ENCODE results near the gene TSC22D3.
A peak's percentile ranks its signal among the peaks of the same experiment; 100 is the strongest.

Gene TSC22D3

GRCh38 chrX:107775000-107775733 lies 420 bp downstream of the TSC22D3 start:
- Histone ChIP-seq H3K9ac (ENCODE audit: low read depth, low read length) (no peak overlapping the region), H3K4me1 (ENCODE audit: control insufficient read depth, insufficient read depth, low read length) (peaks cover 18% of the 10 kb centered on the region), H3K9me3 (ENCODE audit: control insufficient read depth, insufficient read depth, low read length) (no peaks in the 10 kb centered on the region), H3K4me3 (ENCODE audit: low read depth, low read length) (peak overlapping the region; percentile 60), H3K27me3 (ENCODE audit: control insufficient read depth, insufficient read depth, low read length) (peaks cover 43% of the 10 kb centered on the region), H3K36me3 (ENCODE audit: control insufficient read depth, insufficient read depth, low read length) (no peaks in the 10 kb centered on the region)

DNA sequence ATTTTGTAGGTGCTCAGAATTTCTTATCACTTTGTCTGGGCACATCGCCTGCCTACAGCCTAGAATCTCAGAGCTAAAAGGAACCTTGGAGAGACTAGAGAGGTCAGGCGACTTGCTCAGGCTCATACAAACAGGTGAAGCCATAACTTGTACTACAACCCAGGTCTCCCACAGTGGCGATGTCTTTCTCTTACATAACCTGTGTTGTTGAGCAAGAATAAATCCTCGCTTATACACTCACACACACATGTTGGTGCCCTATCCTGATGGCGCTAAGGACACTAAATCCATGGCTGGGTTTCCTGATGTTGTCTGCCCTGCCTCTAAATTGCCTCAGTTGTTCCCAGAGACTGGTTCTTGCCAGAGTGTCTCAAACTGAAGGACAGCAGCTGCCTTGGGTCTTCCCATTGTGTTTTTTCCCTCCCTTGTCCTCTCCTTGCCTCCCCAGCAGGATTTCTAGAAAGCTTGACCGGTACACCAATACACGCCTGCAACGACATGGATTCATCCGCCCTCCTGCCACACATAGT lies 1.6 kb downstream of the TSC22D3 start:
- no peaks in the 10 kb centered on the region for H3K9me3 ChIP-seq (ENCODE audit: control insufficient read depth, insufficient read depth, low read length)
- H3K27me3 ChIP-seq (ENCODE audit: control insufficient read depth, insufficient read depth, low read length), result peaks cover 43% of the 10 kb centered on the region
- no peak overlapping the region for H3K9ac ChIP-seq (ENCODE audit: low read depth, low read length)
- peak overlapping the region; percentile 4 for H3K4me3 ChIP-seq (ENCODE audit: low read depth, low read length)
- H3K36me3 ChIP-seq (ENCODE audit: control insufficient read depth, insufficient read depth, low read length), result no peaks in the 10 kb centered on the region
- peaks cover 18% of the 10 kb centered on the region for H3K4me1 ChIP-seq (ENCODE audit: control insufficient read depth, insufficient read depth, low read length)

- H3K9ac ChIP-seq (ENCODE audit: low read depth, low read length), result no peak overlapping the region
- peaks cover 18% of the 10 kb centered on the region for H3K4me1 ChIP-seq (ENCODE audit: control insufficient read depth, insufficient read depth, low read length)
- no peaks in the 10 kb centered on the region for H3K36me3 ChIP-seq (ENCODE audit: control insufficient read depth, insufficient read depth, low read length)
- H3K27me3 ChIP-seq (ENCODE audit: control insufficient read depth, insufficient read depth, low read length), result peaks cover 43% of the 10 kb centered on the region
- H3K4me3 ChIP-seq (ENCODE audit: low read depth, low read length), result peak overlapping the region; percentile 16
- H3K9me3 ChIP-seq (ENCODE audit: control insufficient read depth, insufficient read depth, low read length), result no peaks in the 10 kb centered on the region
These were observed 2.4 kb downstream of the TSC22D3 start for GRCh38 chrX:107773206-107773605.

- no peak overlapping the region for H3K9ac ChIP-seq (ENCODE audit: low read depth, low read length)
- H3K4me1 ChIP-seq (ENCODE audit: control insufficient read depth, insufficient read depth, low read length), result peaks cover 18% of the 10 kb centered on the region
- H3K9me3 ChIP-seq (ENCODE audit: control insufficient read depth, insufficient read depth, low read length), result no peaks in the 10 kb centered on the region
- H3K4me3 ChIP-seq (ENCODE audit: low read depth, low read length), result no peak overlapping the region
- H3K27me3 ChIP-seq (ENCODE audit: control insufficient read depth, insufficient read depth, low read length), result peaks cover 25% of the 10 kb centered on the region
- no peaks in the 10 kb centered on the region for H3K36me3 ChIP-seq (ENCODE audit: control insufficient read depth, insufficient read depth, low read length)
These were observed 5.8 kb downstream of the TSC22D3 start for GRCh38 chrX:107769581-107770317.

GRCh38 chrX:107768051-107768450 lies 7.5 kb downstream of the TSC22D3 start:
- Histone ChIP-seq H3K36me3 (ENCODE audit: control insufficient read depth, insufficient read depth, low read length) (no peaks in the 10 kb centered on the region), H3K9ac (ENCODE audit: low read depth, low read length) (no peak overlapping the region), H3K4me1 (ENCODE audit: control insufficient read depth, insufficient read depth, low read length) (peaks cover 9% of the 10 kb centered on the region), H3K9me3 (ENCODE audit: control insufficient read depth, insufficient read depth, low read length) (no peaks in the 10 kb centered on the region), H3K27me3 (ENCODE audit: control insufficient read depth, insufficient read depth, low read length) (peaks cover 9% of the 10 kb centered on the region), H3K4me3 (ENCODE audit: low read depth, low read length) (no peak overlapping the region)

GRCh38 chrX:107766470-107767150 lies 9.0 kb downstream of the TSC22D3 start:
- Histone ChIP-seq H3K36me3 (ENCODE audit: control insufficient read depth, insufficient read depth, low read length) (no peaks in the 10 kb centered on the region), H3K27me3 (ENCODE audit: control insufficient read depth, insufficient read depth, low read length) (peaks cover 3% of the 10 kb centered on the region), H3K9me3 (ENCODE audit: control insufficient read depth, insufficient read depth, low read length) (no peaks in the 10 kb centered on the region), H3K4me1 (ENCODE audit: control insufficient read depth, insufficient read depth, low read length) (peaks cover 2% of the 10 kb centered on the region), H3K9ac (ENCODE audit: low read depth, low read length) (no peak overlapping the region), H3K4me3 (ENCODE audit: low read depth, low read length) (no peak overlapping the region)

GRCh38 chrX:107764845-107765608 lies 10.6 kb downstream of the TSC22D3 start:
- peaks cover 2% of the 10 kb centered on the region for H3K4me1 ChIP-seq (ENCODE audit: control insufficient read depth, insufficient read depth, low read length)

GRCh38 chrX:107763647-107764046 lies 11.9 kb downstream of the TSC22D3 start:
- Histone ChIP-seq H3K27me3 (ENCODE audit: control insufficient read depth, insufficient read depth, low read length) (peaks cover 3% of the 10 kb centered on the region), H3K4me1 (ENCODE audit: control insufficient read depth, insufficient read depth, low read length) (peaks cover 2% of the 10 kb centered on the region), H3K9me3 (ENCODE audit: control insufficient read depth, insufficient read depth, low read length) (no peaks in the 10 kb centered on the region), H3K4me3 (ENCODE audit: low read depth, low read length) (no peak overlapping the region), H3K36me3 (ENCODE audit: control insufficient read depth, insufficient read depth, low read length) (no peaks in the 10 kb centered on the region), H3K9ac (ENCODE audit: low read depth, low read length) (no peak overlapping the region)

More at GRCh38 chrX:107764845-107765608, 10.6 kb downstream of the TSC22D3 start:
- Histone ChIP-seq H3K27me3 (ENCODE audit: control insufficient read depth, insufficient read depth, low read length) (peaks cover 3% of the 10 kb centered on the region), H3K4me3 (ENCODE audit: low read depth, low read length) (no peak overlapping the region), H3K36me3 (ENCODE audit: control insufficient read depth, insufficient read depth, low read length) (no peaks in the 10 kb centered on the region), H3K9ac (ENCODE audit: low read depth, low read length) (no peak overlapping the region), H3K9me3 (ENCODE audit: control insufficient read depth, insufficient read depth, low read length) (no peaks in the 10 kb centered on the region)

- Histone ChIP-seq H3K4me3 (ENCODE audit: low read depth, low read length) (no peak overlapping the region), H3K9me3 (ENCODE audit: control insufficient read depth, insufficient read depth, low read length) (no peaks in the 10 kb centered on the region), H3K27me3 (ENCODE audit: control insufficient read depth, insufficient read depth, low read length) (peaks cover 8% of the 10 kb centered on the region), H3K36me3 (ENCODE audit: control insufficient read depth, insufficient read depth, low read length) (no peaks in the 10 kb centered on the region), H3K4me1 (ENCODE audit: control insufficient read depth, insufficient read depth, low read length) (peaks cover 2% of the 10 kb centered on the region), H3K9ac (ENCODE audit: low read depth, low read length) (no peak overlapping the region)
These were observed 15.1 kb downstream of the TSC22D3 start for GRCh38 chrX:107760304-107761077.

DNA sequence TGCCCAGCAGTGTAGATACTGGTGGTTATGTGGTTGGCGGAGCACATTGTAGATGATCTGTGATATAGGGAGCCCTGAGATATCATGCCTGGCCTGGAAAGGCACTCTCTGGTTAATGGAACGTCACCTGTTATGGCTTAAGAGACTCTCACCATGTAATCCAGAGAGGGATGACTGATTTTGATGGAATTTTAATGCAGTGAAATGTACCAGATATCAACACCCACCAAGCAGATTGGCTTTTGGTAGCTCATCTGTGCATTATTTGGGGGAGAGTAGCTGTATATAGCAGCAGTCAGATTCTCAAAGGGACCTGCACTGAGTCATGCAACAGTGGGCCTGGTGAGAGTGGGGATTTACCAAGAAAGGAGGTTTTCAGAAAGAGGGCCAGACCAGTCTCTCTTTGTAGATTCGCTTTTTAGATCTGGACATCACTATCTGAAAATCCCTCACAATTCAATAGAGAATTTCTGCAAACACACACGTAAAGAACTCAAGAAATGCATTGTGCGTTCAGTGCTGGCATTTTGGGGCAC lies 17.3 kb downstream of the TSC22D3 start:
- Histone ChIP-seq H3K4me3 (ENCODE audit: low read depth, low read length) (no peak overlapping the region), H3K4me1 (ENCODE audit: control insufficient read depth, insufficient read depth, low read length) (no peaks in the 10 kb centered on the region), H3K9me3 (ENCODE audit: control insufficient read depth, insufficient read depth, low read length) (no peaks in the 10 kb centered on the region), H3K27me3 (ENCODE audit: control insufficient read depth, insufficient read depth, low read length) (peaks cover 8% of the 10 kb centered on the region), H3K36me3 (ENCODE audit: control insufficient read depth, insufficient read depth, low read length) (no peaks in the 10 kb centered on the region), H3K9ac (ENCODE audit: low read depth, low read length) (no peak overlapping the region)
